Thyroid gland (tissue), 4 donors: ENCODE data around the gene PCDHA11. TPM values are rescaled to one million over a fixed set of nuclear protein-coding genes. Genes with fewer than 3 reads are reported as not detected.

ENCODE experiments used
- DNase-seq, 2 donors: peaks; one replicate each; pipeline ENCODE4 v3.0.0-alpha.2; 2019
- H3K27ac ChIP-seq, 3 donors: fragments of 200-600 bp; sonication (generic); 1 replicate in 2 of 3; 2 replicates in 1 of 3; pipeline ENCODE4 v1.5.1; 2016 to 2019; ENCODE audit warnings: mild to moderate bottlenecking in 1 of 3, moderate library complexity in 1 of 3
- H3K27me3 ChIP-seq: fragments of 200-600 bp; sonication (generic); one replicate; pipeline ENCODE4 v1.5.1; 2019
- H3K36me3 ChIP-seq, 2 donors: fragments of 200-600 bp; sonication (generic); one replicate each; pipeline ENCODE4 v1.5.1; 2016 to 2019
- H3K4me1 ChIP-seq, 2 donors: fragments of 200-600 bp; sonication (generic); one replicate each; pipeline ENCODE4 v1.5.1; 2017 to 2019
- H3K4me3 ChIP-seq, 3 donors: fragments of 200-600 bp; sonication (generic); replicated peaks in 1 of 3; 1 replicate in 2 of 3; 2 replicates in 1 of 3; pipeline ENCODE4 v1.5.1; 2016; ENCODE audit warnings: mild to moderate bottlenecking in 1 of 3
- H3K9me3 ChIP-seq: fragments of 200-600 bp; sonication (generic); one replicate; pipeline ENCODE4 v1.5.1; 2017
- CTCF ChIP-seq, 6 experiments: fragments of 200-600 bp in 3 of 6; fragments of 450-650 bp in 3 of 6; sonication (generic) in 3 of 6; IDR thresholded peaks; one replicate each; pipeline ENCODE4 v1.5.1; 2016 to 2019; ENCODE audit warnings: antibody characterized with exemption in 6 of 6, mild to moderate bottlenecking in 2 of 6, inconsistent platforms in 1 of 6, moderate library complexity in 1 of 6
- POLR2A ChIP-seq, 2 donors: fragments of 450-650 bp; IDR thresholded peaks; one replicate each; pipeline ENCODE4 v1.6.1; 2017; ENCODE audit warnings: antibody characterized with exemption in 2 of 2, mild to moderate bottlenecking in 2 of 2, moderate library complexity in 1 of 2
- WGBS, 2 donors: methylation state at CpG; one replicate each; pipeline ENCODE4 v1.1.5; 2017; 5-methylcytosine and 5-hydroxymethylcytosine counted together
- intact Hi-C: fragments of 100-400 bp; cut with DNase I; formaldehyde crosslinking; loops from one replicate; pipeline ENCODE4 v1.15.1; 2023
- total RNA-seq, 4 donors: library from RNA; depleted of rRNA; stranded (reverse); fragments of >200 nt; gene quantifications; one replicate each; pipeline ENCODE4 v1.2.3, GENCODE V29; 2016

The PCDHA11 gene
- total RNA-seq, 4 donors from 2014 or later: 1.8 to 4.2 (median 2.1) TPM

GRCh38 chr5:140881889-140882590 lies 13.3 kb downstream of the PCDHA11 start, which contains the start of gene PCDHA13:
Gene PCDHA13, plus strand, starts transcription at chr5:140882124. Its CDS starts 145 bp downstream, at chr5:140882269.
- intact Hi-C loops: loop anchor here (5.0 kb wide), 1 partner anchor 165 kb away; no protein-coding TSS in a partner anchor
- no peaks in the 10 kb centered on the region for H3K27me3 ChIP-seq
- H3K9me3 ChIP-seq: no peaks in the 10 kb centered on the region
- no peak within 1 kb of the TSS for H3K27ac ChIP-seq
- no peak within 1 kb of the TSS for H3K4me3 ChIP-seq
- H3K4me1 ChIP-seq: no peaks in the 10 kb centered on the region
- TF ChIP-seq CTCF (IDR thresholded peaks at IDR 0.05): peak in 4 of 6 experiments; percentile 45 to 56 (median 48)
- TF ChIP-seq POLR2A (IDR thresholded peaks at IDR 0.05): no peak
- no peaks in the 10 kb centered on the region for H3K36me3 ChIP-seq
- 9 to 18% methylated on average over 25 to 35 of the region's 35 CpGs for WGBS, 2 donors
- DNase-seq: peak in 1 of 2 donors; percentile 26

GRCh38 chr5:140882591-140882899 lies 13.8 kb downstream of the PCDHA11 start:
- no peaks in the 10 kb centered on the region for H3K36me3 ChIP-seq
- WGBS, 2 donors: 21 to 22% methylated on average over 12 of the region's 12 CpGs
- H3K9me3 ChIP-seq: no peaks in the 10 kb centered on the region
- H3K4me1 ChIP-seq: no peaks in the 10 kb centered on the region
- DNase-seq: peak; percentile 18 to 24
- H3K27ac ChIP-seq: no peak overlapping the region
- H3K27me3 ChIP-seq: no peaks in the 10 kb centered on the region
- H3K4me3 ChIP-seq: no peak overlapping the region
- no peak for TF ChIP-seq POLR2A (IDR thresholded peaks at IDR 0.05)
- peak in 4 of 6 experiments; percentile 10 to 38 (median 31) for TF ChIP-seq CTCF (IDR thresholded peaks at IDR 0.05)
- intact Hi-C loops: loop anchor here (5.0 kb wide), 1 partner anchor 165 kb away; no protein-coding TSS in a partner anchor

GRCh38 chr5:140883373-140883772 lies 14.6 kb downstream of the PCDHA11 start:
- H3K36me3 ChIP-seq: no peaks in the 10 kb centered on the region
- H3K9me3 ChIP-seq: no peaks in the 10 kb centered on the region
- no peaks in the 10 kb centered on the region for H3K4me1 ChIP-seq
- WGBS, 2 donors: 42 to 43% methylated on average over 17 to 39 of the region's 41 CpGs
- DNase-seq: no peak
- intact Hi-C loops: loop anchor here (5.0 kb wide), 1 partner anchor 164 kb away; no protein-coding TSS in a partner anchor
- no peaks in the 10 kb centered on the region for H3K27me3 ChIP-seq
- no peak overlapping the region for H3K27ac ChIP-seq
- no peak for TF ChIP-seq CTCF (IDR thresholded peaks at IDR 0.05)
- H3K4me3 ChIP-seq: no peak overlapping the region

- H3K36me3 ChIP-seq: no peaks in the 10 kb centered on the region
- H3K4me3 ChIP-seq: no peak overlapping the region
- H3K9me3 ChIP-seq: no peaks in the 10 kb centered on the region
- DNase-seq: no peak
- H3K4me1 ChIP-seq: no peaks in the 10 kb centered on the region
- H3K27ac ChIP-seq: no peak overlapping the region
- no peak for TF ChIP-seq POLR2A (IDR thresholded peaks at IDR 0.05)
- TF ChIP-seq CTCF (IDR thresholded peaks at IDR 0.05): no peak
- no peaks in the 10 kb centered on the region for H3K27me3 ChIP-seq
- intact Hi-C loops: loop anchor here (5.0 kb wide), 1 partner anchor 163 kb away; no protein-coding TSS in a partner anchor
- WGBS, 2 donors: 39 to 43% methylated on average over 28 to 56 of the region's 79 CpGs
Observed at GRCh38 chr5:140883927-140884697, 15.4 kb downstream of the PCDHA11 start.

GRCh38 chr5:140916325-140916724 lies 47.6 kb downstream of the PCDHA11 start:
- intact Hi-C loops: no loop called here
- Histone ChIP-seq H3K36me3 (no peaks in the 10 kb centered on the region), H3K4me3 (no peak overlapping the region), H3K9me3 (no peaks in the 10 kb centered on the region), H3K27ac (no peak overlapping the region), H3K4me1 (no peaks in the 10 kb centered on the region), H3K27me3 (no peaks in the 10 kb centered on the region)
- no peak for DNase-seq
- no peak for TF ChIP-seq POLR2A (IDR thresholded peaks at IDR 0.05)
- TF ChIP-seq CTCF (IDR thresholded peaks at IDR 0.05): no peak
- WGBS, 2 donors: 60 to 73% methylated on average over 1 of the region's 1 CpG
